Measurements from ENCODE around the gene MRPS35.

The MRPS35 gene

GRCh38 chr12:27693403-27693802 lies 17.2 kb upstream of the MRPS35 start:
- TF ChIP-seq YY1 (IDR thresholded peaks at IDR 0.05; ENCODE audit: insufficient read depth, insufficient read length) (no peak), ZNF274 (IDR thresholded peaks at IDR 0.05; ENCODE audit: low read depth, low read length) (no peak), SUZ12 (IDR thresholded peaks at IDR 0.05; ENCODE audit: extremely low read depth, insufficient read depth, insufficient read length) (no peak)
- Histone ChIP-seq H3K4me3 (ENCODE audit: insufficient read length, low read depth) (no peak overlapping the region), H3K4me1 (ENCODE audit: insufficient read depth, insufficient read length) (no peaks in the 10 kb centered on the region), H3K36me3 (ENCODE audit: insufficient read depth, insufficient read length, low read length) (peaks cover 77% of the 10 kb centered on the region), H3K9ac (ENCODE audit: insufficient read length, low read depth) (no peak overlapping the region), H3K9me3 (ENCODE audit: insufficient read depth, low read length) (no peaks in the 10 kb centered on the region), H3K27me3 (ENCODE audit: insufficient read depth, insufficient read length) (no peaks in the 10 kb centered on the region)
- DNase-seq (ENCODE audit: low read depth, low spot score), result no peak

- Histone ChIP-seq H3K4me3 (ENCODE audit: insufficient read length, low read depth) (no peak overlapping the region), H3K36me3 (ENCODE audit: insufficient read depth, insufficient read length, low read length) (peaks cover 54% of the 10 kb centered on the region), H3K27me3 (ENCODE audit: insufficient read depth, insufficient read length) (no peaks in the 10 kb centered on the region), H3K9ac (ENCODE audit: insufficient read length, low read depth) (no peak overlapping the region), H3K9me3 (ENCODE audit: insufficient read depth, low read length) (no peaks in the 10 kb centered on the region), H3K4me1 (ENCODE audit: insufficient read depth, insufficient read length) (no peaks in the 10 kb centered on the region)
- TF ChIP-seq ZNF274 (IDR thresholded peaks at IDR 0.05; ENCODE audit: low read depth, low read length) (no peak), SUZ12 (IDR thresholded peaks at IDR 0.05; ENCODE audit: extremely low read depth, insufficient read depth, insufficient read length) (no peak), YY1 (IDR thresholded peaks at IDR 0.05; ENCODE audit: insufficient read depth, insufficient read length) (no peak)
- no peak for DNase-seq (ENCODE audit: low read depth, low spot score)
Observed at GRCh38 chr12:27695556-27696292, 14.9 kb upstream of the MRPS35 start.

- H3K27me3 ChIP-seq (ENCODE audit: insufficient read depth, insufficient read length), result no peaks in the 10 kb centered on the region
- no peak for DNase-seq (ENCODE audit: low read depth, low spot score)
- no peak within 1 kb of the TSS for H3K9ac ChIP-seq (ENCODE audit: insufficient read length, low read depth)
- peaks cover 48% of the 10 kb centered on the region for H3K36me3 ChIP-seq (ENCODE audit: insufficient read depth, insufficient read length, low read length)
- no peaks in the 10 kb centered on the region for H3K9me3 ChIP-seq (ENCODE audit: insufficient read depth, low read length)
- no peaks in the 10 kb centered on the region for H3K4me1 ChIP-seq (ENCODE audit: insufficient read depth, insufficient read length)
- H3K4me3 ChIP-seq (ENCODE audit: insufficient read length, low read depth), result no peak within 1 kb of the TSS
- TF ChIP-seq YY1 (IDR thresholded peaks at IDR 0.05; ENCODE audit: insufficient read depth, insufficient read length) (no peak), SUZ12 (IDR thresholded peaks at IDR 0.05; ENCODE audit: extremely low read depth, insufficient read depth, insufficient read length) (no peak), ZNF274 (IDR thresholded peaks at IDR 0.05; ENCODE audit: low read depth, low read length) (no peak)
Observed at GRCh38 chr12:27696293-27696652, 14.4 kb upstream of the MRPS35 start, which contains the start of gene REP15. REP15 (plus strand) TSS chr12:27696447; CDS start chr12:27696563, 116 bp downstream.

- H3K4me3 ChIP-seq (ENCODE audit: insufficient read length, low read depth), result no peak overlapping the region
- peaks cover 41% of the 10 kb centered on the region for H3K36me3 ChIP-seq (ENCODE audit: insufficient read depth, insufficient read length, low read length)
- no peak overlapping the region for H3K9ac ChIP-seq (ENCODE audit: insufficient read length, low read depth)
- no peak for DNase-seq (ENCODE audit: low read depth, low spot score)
- H3K9me3 ChIP-seq (ENCODE audit: insufficient read depth, low read length), result no peaks in the 10 kb centered on the region
- no peaks in the 10 kb centered on the region for H3K27me3 ChIP-seq (ENCODE audit: insufficient read depth, insufficient read length)
- no peaks in the 10 kb centered on the region for H3K4me1 ChIP-seq (ENCODE audit: insufficient read depth, insufficient read length)
- no peak for TF ChIP-seq ZNF274 (IDR thresholded peaks at IDR 0.05; ENCODE audit: low read depth, low read length)
- TF ChIP-seq SUZ12 (IDR thresholded peaks at IDR 0.05; ENCODE audit: extremely low read depth, insufficient read depth, insufficient read length), result no peak
- TF ChIP-seq YY1 (IDR thresholded peaks at IDR 0.05; ENCODE audit: insufficient read depth, insufficient read length), result no peak
Observed at GRCh38 chr12:27696864-27697564, 13.6 kb upstream of the MRPS35 start.

GRCh38 chr12:27703720-27704452 lies 6.7 kb upstream of the MRPS35 start:
- Histone ChIP-seq H3K9me3 (ENCODE audit: insufficient read depth, low read length) (no peaks in the 10 kb centered on the region), H3K27me3 (ENCODE audit: insufficient read depth, insufficient read length) (peaks cover 2% of the 10 kb centered on the region), H3K9ac (ENCODE audit: insufficient read length, low read depth) (no peak overlapping the region), H3K4me1 (ENCODE audit: insufficient read depth, insufficient read length) (no peaks in the 10 kb centered on the region), H3K36me3 (ENCODE audit: insufficient read depth, insufficient read length, low read length) (no peaks in the 10 kb centered on the region), H3K4me3 (ENCODE audit: insufficient read length, low read depth) (no peak overlapping the region)
- TF ChIP-seq YY1 (IDR thresholded peaks at IDR 0.05; ENCODE audit: insufficient read depth, insufficient read length) (no peak), ZNF274 (IDR thresholded peaks at IDR 0.05; ENCODE audit: low read depth, low read length) (no peak)
- DNase-seq (ENCODE audit: low read depth, low spot score), result peak; percentile 99

GRCh38 chr12:27705263-27705662 lies 5.4 kb upstream of the MRPS35 start:
- no peaks in the 10 kb centered on the region for H3K36me3 ChIP-seq (ENCODE audit: insufficient read depth, insufficient read length, low read length)
- TF ChIP-seq YY1 (IDR thresholded peaks at IDR 0.05; ENCODE audit: insufficient read depth, insufficient read length) (no peak), ZNF274 (IDR thresholded peaks at IDR 0.05; ENCODE audit: low read depth, low read length) (no peak), SUZ12 (IDR thresholded peaks at IDR 0.05; ENCODE audit: extremely low read depth, insufficient read depth, insufficient read length) (no peak)
- no peaks in the 10 kb centered on the region for H3K9me3 ChIP-seq (ENCODE audit: insufficient read depth, low read length)
- H3K27me3 ChIP-seq (ENCODE audit: insufficient read depth, insufficient read length), result peaks cover 2% of the 10 kb centered on the region
- no peaks in the 10 kb centered on the region for H3K4me1 ChIP-seq (ENCODE audit: insufficient read depth, insufficient read length)
- H3K9ac ChIP-seq (ENCODE audit: insufficient read length, low read depth), result no peak overlapping the region
- H3K4me3 ChIP-seq (ENCODE audit: insufficient read length, low read depth), result no peak overlapping the region
- peak; percentile 38 for DNase-seq (ENCODE audit: low read depth, low spot score)

- Histone ChIP-seq H3K9ac (ENCODE audit: insufficient read length, low read depth) (no peak overlapping the region), H3K9me3 (ENCODE audit: insufficient read depth, low read length) (no peaks in the 10 kb centered on the region)
- TF ChIP-seq YY1 (IDR thresholded peaks at IDR 0.05; ENCODE audit: insufficient read depth, insufficient read length), result no peak
- TF ChIP-seq ZNF274 (IDR thresholded peaks at IDR 0.05; ENCODE audit: low read depth, low read length), result no peak
- TF ChIP-seq SUZ12 (IDR thresholded peaks at IDR 0.05; ENCODE audit: extremely low read depth, insufficient read depth, insufficient read length), result no peak
Observed at GRCh38 chr12:27707216-27707615, 3.4 kb upstream of the MRPS35 start.

More at GRCh38 chr12:27707216-27707615, 3.4 kb upstream of the MRPS35 start:
- peaks cover 2% of the 10 kb centered on the region for H3K27me3 ChIP-seq (ENCODE audit: insufficient read depth, insufficient read length)
- H3K4me1 ChIP-seq (ENCODE audit: insufficient read depth, insufficient read length), result no peaks in the 10 kb centered on the region
- H3K36me3 ChIP-seq (ENCODE audit: insufficient read depth, insufficient read length, low read length), result no peaks in the 10 kb centered on the region
- no peak for DNase-seq (ENCODE audit: low read depth, low spot score)
- no peak overlapping the region for H3K4me3 ChIP-seq (ENCODE audit: insufficient read length, low read depth)
